HUES48 (cell line): ENCODE measurements around the gene AKAP6.

Source experiments
- H3K27ac ChIP-seq: one replicate; pipeline ENCODE4 v1.7.0; 2013; ENCODE audit warnings: low read depth, low read length, inconsistent platforms
- H3K27me3 ChIP-seq: 2 replicates; pipeline ENCODE4 v1.6.1; 2013; ENCODE audit warnings: mild to moderate bottlenecking, low read length; ENCODE audit not compliant: control insufficient read depth, insufficient read depth
- H3K36me3 ChIP-seq: 2 replicates; pipeline ENCODE4 v1.6.1; 2013; ENCODE audit warnings: low read length; ENCODE audit not compliant: control insufficient read depth, insufficient read depth
- H3K4me1 ChIP-seq: 2 replicates; pipeline ENCODE4 v1.6.1; 2013; ENCODE audit warnings: mild to moderate bottlenecking, low read length; ENCODE audit not compliant: control insufficient read depth, insufficient read depth
- H3K4me3 ChIP-seq: 2 replicates; pipeline ENCODE4 v1.5.1; 2013; ENCODE audit warnings: mild to moderate bottlenecking, low read depth, low read length
- H3K9ac ChIP-seq: 2 replicates; pipeline ENCODE4 v1.6.1; 2013; ENCODE audit warnings: mild to moderate bottlenecking, low read depth, low read length, moderate library complexity
- H3K9me3 ChIP-seq: 2 replicates; pipeline ENCODE4 v1.6.1; 2013; ENCODE audit warnings: low read length; ENCODE audit not compliant: control insufficient read depth, insufficient read depth

The AKAP6 gene

DNA sequence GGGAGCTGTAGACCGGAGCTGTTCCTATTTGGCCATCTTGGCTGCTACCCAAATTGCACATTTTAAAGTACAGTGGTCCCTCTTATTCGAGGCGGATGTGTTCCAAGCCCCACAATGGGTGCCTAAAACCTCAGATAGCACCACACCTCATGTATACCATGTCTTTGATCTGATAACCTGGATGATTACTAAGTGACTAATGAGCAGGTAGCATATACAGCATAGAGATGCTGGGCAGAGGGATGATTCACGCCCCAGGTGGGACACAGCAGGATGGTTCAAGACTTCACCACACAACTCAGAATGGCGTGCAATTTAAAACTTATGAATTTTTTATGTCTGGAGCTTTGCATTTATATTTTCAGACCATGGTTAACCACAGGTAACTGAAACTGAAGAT lies 255.0 kb downstream of the AKAP6 start:
- no peaks in the 10 kb centered on the region for H3K27me3 ChIP-seq
- no peaks in the 10 kb centered on the region for H3K4me1 ChIP-seq
- no peak overlapping the region for H3K9ac ChIP-seq
- no peak overlapping the region; the same call in 1 of the 2 replicates for H3K4me3 ChIP-seq
- H3K36me3 ChIP-seq, result no peaks in the 10 kb centered on the region
- H3K9me3 ChIP-seq, result peaks cover 19% of the 10 kb centered on the region
- H3K27ac ChIP-seq, result no peak overlapping the region

DNA sequence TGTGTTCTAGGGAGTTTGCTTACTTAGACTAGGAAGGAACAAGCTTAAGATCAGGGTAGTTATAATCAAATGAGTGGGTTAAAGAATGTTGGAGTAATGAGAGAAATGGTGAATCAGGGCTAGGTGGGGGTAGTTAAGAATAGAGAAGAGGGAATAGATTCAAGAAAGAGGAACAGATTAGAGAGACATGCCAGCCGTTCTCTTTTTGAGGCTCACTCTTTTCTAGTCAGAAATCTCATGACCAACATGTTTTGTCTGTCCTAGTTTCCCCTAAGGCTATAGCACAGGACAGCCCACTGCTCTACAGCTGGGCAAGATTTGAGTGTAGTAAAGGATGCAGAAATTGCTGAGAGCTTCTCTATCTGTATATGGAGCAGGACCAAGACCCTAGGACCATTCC lies 258.4 kb downstream of the AKAP6 start:
- Histone ChIP-seq H3K4me3 (no peak overlapping the region), H3K27me3 (no peaks in the 10 kb centered on the region), H3K36me3 (no peaks in the 10 kb centered on the region), H3K4me1 (no peaks in the 10 kb centered on the region), H3K9ac (no peak overlapping the region), H3K9me3 (peaks cover 19% of the 10 kb centered on the region), H3K27ac (no peak overlapping the region)

DNA sequence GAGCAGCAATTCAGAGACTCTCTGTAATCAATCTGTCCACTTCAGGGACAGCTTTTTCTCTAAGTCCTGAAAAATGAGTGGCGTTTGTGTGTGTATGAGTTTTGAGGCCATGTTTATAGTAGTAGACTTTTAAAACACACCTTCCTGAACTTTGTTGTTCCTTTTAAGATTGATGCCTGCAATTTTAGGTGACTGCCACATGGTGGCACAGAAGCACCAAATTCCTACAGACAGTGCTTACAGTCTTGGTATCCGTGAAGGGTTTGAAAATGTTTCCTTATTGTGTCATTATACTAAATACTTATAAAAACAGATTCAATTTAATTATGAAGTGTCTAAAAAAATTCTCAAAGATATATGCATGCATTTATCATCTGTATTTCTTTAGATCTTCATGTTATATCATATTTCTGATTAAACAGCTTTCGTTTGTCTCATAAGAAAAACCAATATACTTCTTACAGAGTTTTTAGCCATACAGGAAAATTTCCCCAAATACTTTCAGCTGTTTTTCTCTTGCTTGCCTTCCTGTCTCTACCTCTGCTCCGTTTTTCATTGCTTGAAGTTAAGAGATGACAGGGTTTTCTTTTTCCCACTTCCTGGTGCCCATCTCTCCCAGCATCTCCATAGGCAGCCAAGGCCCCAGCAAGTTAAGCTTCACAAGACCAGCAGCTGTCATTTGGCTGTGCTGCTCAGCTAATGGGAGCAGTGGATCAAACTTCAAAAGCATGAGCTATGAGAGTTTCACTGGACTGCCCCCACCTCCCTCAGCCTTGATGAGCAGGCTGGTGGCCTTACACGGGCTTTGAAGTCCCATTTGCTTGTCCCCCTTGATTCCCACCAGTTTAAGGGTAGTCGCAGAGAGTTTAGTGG lies 259.6 kb downstream of the AKAP6 start:
- H3K9me3 ChIP-seq, result peaks cover 19% of the 10 kb centered on the region
- H3K9ac ChIP-seq, result no peak overlapping the region
- no peak overlapping the region for H3K27ac ChIP-seq
- H3K4me1 ChIP-seq, result no peaks in the 10 kb centered on the region
- no peaks in the 10 kb centered on the region for H3K36me3 ChIP-seq
- H3K27me3 ChIP-seq, result no peaks in the 10 kb centered on the region
- H3K4me3 ChIP-seq, result no peak overlapping the region

DNA sequence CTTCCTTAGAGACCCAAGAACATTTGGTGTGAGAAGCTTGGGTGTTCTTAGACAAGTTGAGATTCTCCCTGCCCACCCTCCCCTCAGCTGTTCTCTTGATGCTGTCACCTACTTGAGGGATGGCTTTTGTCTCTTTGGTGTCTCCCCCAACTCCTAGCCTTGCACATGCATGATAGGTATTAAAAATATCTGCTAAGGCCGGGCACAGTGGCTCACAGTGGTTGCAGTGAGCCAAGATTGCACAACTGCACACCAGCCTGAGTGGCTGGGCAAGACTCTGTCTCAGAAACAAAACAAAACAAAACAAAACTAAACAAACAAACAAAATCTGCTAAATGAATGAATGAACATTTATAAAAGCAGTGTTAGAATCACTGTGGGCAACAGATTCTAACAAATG lies 261.1 kb downstream of the AKAP6 start:
- no peaks in the 10 kb centered on the region for H3K36me3 ChIP-seq
- no peaks in the 10 kb centered on the region for H3K4me1 ChIP-seq
- H3K27ac ChIP-seq, result no peak overlapping the region
- no peak overlapping the region for H3K4me3 ChIP-seq
- no peak overlapping the region for H3K9ac ChIP-seq
- peaks cover 7% of the 10 kb centered on the region; the same call in 1 of the 2 replicates for H3K9me3 ChIP-seq
- H3K27me3 ChIP-seq, result no peaks in the 10 kb centered on the region

DNA sequence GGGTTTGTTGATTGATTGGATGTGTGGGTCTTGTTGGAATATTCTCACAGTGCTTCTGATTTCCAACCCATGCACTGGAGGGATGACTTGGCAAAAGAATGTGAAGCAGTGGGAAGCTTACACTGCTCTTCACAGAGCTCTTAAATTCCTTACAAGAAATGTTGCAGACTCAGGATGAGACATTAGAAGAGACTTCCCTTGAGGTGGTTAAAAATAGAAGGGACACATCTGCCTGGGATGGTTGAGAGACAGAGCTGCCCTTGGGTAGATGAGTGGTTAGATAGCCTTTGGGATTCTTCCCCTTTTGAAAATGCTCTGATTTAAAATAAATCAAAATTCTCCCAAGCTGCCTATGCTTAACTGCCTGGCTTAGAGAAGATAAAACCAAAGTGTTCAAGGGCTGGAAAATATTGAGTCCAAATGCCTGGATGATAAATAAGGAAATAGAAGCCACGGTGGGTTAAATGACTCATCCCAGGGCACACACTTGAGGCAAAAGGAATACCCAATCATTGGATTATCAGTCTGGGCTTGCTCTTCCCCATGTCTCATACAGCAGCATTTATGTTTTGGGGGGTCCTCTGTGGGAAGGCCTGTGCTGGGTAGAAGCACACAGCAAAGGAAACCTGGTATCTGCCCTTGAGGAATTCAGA lies 264.3 kb downstream of the AKAP6 start:
- H3K9me3 ChIP-seq, result no peaks in the 10 kb centered on the region
- H3K27me3 ChIP-seq, result no peaks in the 10 kb centered on the region
- H3K9ac ChIP-seq, result no peak overlapping the region
- H3K4me1 ChIP-seq, result no peaks in the 10 kb centered on the region
- no peaks in the 10 kb centered on the region for H3K36me3 ChIP-seq
- no peak overlapping the region for H3K27ac ChIP-seq
- H3K4me3 ChIP-seq, result no peak overlapping the region

DNA sequence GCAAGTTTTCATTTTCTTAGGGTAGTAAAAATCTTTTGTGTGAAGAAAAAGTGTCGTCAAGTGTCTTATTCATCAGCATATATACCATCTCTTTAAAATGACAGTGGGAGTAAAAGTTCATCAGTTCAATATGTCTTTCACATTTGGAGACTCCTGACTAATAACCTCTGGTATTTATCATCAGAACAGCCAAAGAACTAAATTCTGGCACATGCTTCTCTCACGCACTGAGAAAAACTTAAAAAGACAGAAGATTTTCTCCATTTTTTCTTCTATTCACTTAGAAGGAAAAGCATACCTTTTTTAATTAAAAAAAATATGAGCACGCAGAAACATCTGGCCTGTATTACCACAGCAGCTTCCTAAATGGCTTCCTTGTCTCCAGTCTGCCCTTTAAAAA lies 265.7 kb downstream of the AKAP6 start:
- Histone ChIP-seq H3K27me3 (no peaks in the 10 kb centered on the region), H3K27ac (no peak overlapping the region), H3K4me1 (no peaks in the 10 kb centered on the region), H3K36me3 (no peaks in the 10 kb centered on the region), H3K9me3 (no peaks in the 10 kb centered on the region), H3K9ac (no peak overlapping the region), H3K4me3 (no peak overlapping the region)

DNA sequence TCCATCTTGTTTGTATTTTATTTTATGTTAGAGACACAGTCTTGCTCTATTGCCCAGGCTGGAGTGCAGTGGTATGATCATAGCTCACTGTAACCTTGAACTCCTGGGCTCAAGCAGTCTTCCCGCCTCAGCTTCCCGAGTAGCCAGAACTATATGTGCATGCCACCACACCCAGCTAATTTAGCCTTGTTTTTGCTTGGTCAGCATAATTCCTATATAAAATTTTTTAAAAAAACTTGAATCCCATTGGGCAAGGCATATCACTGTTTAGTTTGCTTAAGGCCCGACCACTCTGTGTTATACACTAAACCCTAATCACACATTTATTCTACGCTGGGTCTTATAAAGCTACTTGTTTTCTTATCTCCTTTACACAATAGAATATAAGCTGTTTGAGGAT lies 266.4 kb downstream of the AKAP6 start:
- H3K9me3 ChIP-seq, result no peaks in the 10 kb centered on the region
- no peak overlapping the region for H3K4me3 ChIP-seq
- no peaks in the 10 kb centered on the region for H3K27me3 ChIP-seq
- no peak overlapping the region for H3K27ac ChIP-seq
- H3K9ac ChIP-seq, result no peak overlapping the region
- no peaks in the 10 kb centered on the region for H3K36me3 ChIP-seq
- no peaks in the 10 kb centered on the region; the same call in 1 of the 2 replicates for H3K4me1 ChIP-seq

DNA sequence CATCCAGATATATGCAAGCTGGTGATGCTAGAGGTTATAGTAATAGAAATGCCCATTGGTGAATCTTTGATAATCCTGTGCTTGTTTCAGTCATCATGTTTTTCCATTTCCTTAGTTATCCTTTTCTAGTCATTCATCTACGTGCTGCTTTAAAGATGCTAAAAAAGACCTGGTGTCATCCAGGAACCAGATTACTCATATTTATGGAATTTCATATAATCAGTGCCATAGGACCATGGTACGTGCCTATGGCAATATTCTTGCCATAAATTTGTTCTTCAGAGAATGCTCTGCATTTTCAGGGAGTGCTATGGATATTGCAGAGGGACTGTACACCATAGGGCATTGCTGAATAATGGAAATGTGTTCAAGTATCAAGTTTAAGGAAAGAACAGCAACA lies 267.3 kb downstream of the AKAP6 start:
- Histone ChIP-seq H3K9ac (no peak overlapping the region), H3K4me3 (no peak overlapping the region), H3K36me3 (no peaks in the 10 kb centered on the region), H3K27me3 (no peaks in the 10 kb centered on the region), H3K27ac (no peak overlapping the region), H3K4me1 (no peaks in the 10 kb centered on the region; the same call in 1 of the 2 replicates), H3K9me3 (no peaks in the 10 kb centered on the region)

DNA sequence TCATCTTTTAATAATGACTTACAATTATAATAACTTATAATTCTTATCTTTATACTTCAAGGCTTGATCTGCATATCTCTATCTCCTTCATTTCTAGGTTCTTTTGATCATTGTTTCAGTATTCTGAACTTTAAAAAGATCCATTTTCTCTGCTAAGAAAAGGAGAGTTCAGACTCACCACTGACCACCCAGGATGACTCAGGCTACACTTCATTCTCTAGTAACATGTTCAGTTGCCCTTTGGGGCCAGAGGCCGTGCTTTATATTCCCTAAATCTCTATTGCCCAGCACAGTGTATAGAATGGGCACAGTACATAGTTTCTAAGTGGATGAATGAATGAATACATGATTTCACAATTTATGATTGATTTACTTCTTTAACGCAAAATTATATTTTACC lies 268.7 kb downstream of the AKAP6 start:
- Histone ChIP-seq H3K27me3 (no peaks in the 10 kb centered on the region), H3K9me3 (no peaks in the 10 kb centered on the region), H3K36me3 (no peaks in the 10 kb centered on the region), H3K4me3 (no peak overlapping the region), H3K9ac (no peak overlapping the region), H3K4me1 (no peaks in the 10 kb centered on the region; the same call in 1 of the 2 replicates), H3K27ac (no peak overlapping the region)

DNA sequence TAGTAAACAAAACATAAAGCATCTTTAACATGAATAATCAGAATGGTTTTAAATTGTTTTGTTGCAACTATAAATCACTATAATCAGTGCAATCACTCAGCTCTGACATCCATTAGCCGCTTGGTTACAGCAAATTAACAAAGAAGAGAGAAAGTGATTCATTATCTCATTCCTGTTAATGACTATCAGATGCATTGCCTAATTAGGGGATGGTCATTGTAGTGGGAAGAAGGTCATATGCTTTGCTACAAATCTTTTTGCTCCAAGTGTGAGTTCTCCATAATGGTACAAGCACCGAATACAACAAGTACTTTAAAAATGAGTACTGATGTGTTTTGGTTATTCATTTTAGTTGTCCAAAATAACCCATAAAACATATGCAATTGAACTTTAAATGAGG lies 272.0 kb downstream of the AKAP6 start:
- Histone ChIP-seq H3K4me1 (no peaks in the 10 kb centered on the region; the same call in 1 of the 2 replicates), H3K4me3 (no peak overlapping the region), H3K27me3 (no peaks in the 10 kb centered on the region), H3K9me3 (no peaks in the 10 kb centered on the region), H3K36me3 (no peaks in the 10 kb centered on the region), H3K27ac (no peak overlapping the region), H3K9ac (no peak overlapping the region)

DNA sequence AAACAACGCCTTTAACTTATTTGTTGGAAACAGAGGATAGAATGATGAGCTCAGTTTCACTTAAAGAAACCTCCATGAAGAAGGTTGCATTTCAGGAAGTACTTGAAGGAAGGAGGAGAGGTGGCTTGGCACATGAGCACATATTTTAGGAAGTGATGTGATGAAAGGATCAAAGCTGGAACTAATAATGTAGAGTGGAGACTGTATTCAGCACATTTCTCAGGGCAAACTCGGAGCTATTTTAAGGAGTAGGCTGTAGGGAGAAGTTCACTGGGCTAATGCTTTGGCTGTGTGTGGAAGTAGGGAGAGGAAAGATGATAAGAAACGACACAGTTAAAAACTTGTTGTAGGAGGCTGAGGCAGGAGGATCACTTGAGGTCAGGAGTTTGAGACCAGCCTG lies 272.8 kb downstream of the AKAP6 start:
- Histone ChIP-seq H3K36me3 (no peaks in the 10 kb centered on the region), H3K9me3 (no peaks in the 10 kb centered on the region), H3K9ac (no peak overlapping the region), H3K4me3 (no peak overlapping the region), H3K27ac (no peak overlapping the region), H3K27me3 (no peaks in the 10 kb centered on the region), H3K4me1 (no peaks in the 10 kb centered on the region; the same call in 1 of the 2 replicates)
